Measurements from ENCODE around the gene GPR33. TPM values are rescaled to one million over a fixed set of nuclear protein-coding genes. Genes with fewer than 3 reads are reported as not detected.
A peak's percentile ranks its signal among the peaks of the same experiment; 100 is the strongest.
"Not testable (repeated sequence)": the region's sequence is repeated elsewhere in the genome, so short reads cannot be mapped to it uniquely, and the experiment has no call there.

GPR33 gene
- polyA plus RNA-seq (2013, experiment 1 of 2; ENCODE audit: insufficient read length) = not detected
- not detected for polyA plus RNA-seq (2013, experiment 2 of 2; ENCODE audit: insufficient read length)

DNA sequence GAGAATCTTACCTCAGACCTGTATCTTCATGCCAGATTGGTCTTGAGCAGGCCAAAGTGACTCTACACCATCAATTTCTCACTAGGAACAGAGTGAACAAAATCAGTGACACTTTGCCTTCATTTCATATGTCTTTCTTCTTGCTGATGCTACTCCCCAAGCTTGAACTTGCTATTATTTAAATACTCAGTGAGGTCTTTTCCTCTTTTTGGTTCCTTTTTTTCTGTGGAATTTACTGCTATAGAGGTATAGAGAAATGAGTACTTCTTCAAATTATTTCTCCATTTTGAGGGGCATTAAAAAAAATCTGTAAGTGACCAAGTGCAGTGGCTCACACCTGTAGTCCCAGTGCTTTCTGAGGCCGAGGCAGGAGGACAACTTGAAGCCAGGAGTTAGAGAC is at the start of gene GPR33:
TSS of gene GPR33 (minus strand) at position 154 of the 400 bp plus-strand sequence. CDS start 4,074 bp downstream, outside the sequence.
- no peak for DNase-seq

DNA sequence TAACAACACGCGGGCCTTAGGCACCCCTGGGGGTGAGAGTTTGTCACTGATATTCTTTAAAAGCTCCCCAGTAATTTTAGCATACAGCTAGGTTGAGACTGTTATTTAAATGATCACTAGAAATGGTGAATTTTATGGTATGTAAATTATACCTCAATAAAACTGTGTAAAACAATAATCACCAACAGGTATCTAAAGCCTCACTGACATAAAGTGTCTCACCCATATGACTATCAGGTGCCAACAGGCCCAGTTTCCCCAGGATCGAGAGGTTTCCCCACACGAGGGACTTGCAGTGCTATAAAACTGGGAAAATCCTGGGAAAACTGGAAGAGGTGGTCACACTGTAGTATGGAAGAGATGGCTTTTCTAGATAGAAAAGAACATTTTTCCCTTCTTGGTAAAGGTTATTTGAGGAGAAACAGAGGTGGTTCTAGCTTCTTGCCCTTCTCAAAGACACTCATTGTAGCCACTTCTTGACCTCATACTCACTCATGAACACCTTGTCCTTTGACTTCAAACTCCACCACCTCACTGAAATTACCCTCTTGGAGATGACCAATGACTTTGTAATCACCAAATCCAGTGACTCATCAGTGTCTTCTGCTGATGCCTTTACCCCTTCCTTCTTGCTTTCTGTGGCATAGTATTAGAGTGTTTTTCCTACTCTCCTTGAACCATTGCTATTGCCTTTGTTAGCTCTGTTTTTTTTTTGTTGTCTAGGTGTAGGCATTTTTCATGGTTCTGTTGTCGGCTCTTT is 48.5 kb upstream of the GPR33 start:
- no peak for DNase-seq

DNA sequence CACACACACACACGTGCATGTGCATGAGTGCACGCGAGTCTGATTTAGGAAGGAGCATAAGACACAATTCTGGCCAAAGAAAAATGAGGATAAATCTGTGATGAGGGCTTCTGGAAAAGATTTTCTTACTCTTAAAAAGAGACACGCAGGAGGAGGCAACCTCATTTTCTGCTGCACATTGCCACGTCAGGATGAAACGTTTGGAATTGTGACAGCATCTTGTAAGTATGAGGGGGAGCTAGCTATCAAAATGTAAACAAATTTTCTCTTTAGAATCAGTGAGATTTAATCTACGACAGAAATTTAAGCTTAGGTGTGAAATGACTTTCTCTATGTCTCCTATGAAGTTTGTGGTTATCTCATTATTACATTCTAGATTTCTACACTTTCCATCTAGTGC is 42.3 kb upstream of the GPR33 start:
- DNase-seq = peak; percentile 15

DNA sequence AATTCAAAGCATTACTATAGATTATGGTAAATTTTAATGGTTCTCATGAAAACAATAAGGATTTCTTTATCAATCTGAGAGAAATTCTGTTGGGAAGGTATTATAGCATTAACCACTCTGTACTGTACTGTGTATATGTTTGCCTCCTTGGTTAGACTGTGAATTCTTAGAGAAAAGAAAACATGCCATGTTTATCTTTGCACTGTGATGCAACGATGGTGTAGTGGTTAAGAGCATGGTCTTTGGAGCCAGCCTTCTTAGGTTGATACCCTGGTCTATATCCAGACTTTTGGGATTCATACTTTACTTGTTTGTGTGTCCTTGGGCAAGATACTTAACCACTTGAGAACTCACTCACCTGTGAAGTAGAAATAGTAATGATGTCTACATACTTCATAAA is 41.2 kb upstream of the GPR33 start:
- no peak for DNase-seq

GRCh38 chr14:31527546-31527945 is 39.7 kb upstream of the GPR33 start:
- DNase-seq = no peak

- no peak for DNase-seq
These were observed 39.2 kb upstream of the GPR33 start for GRCh38 chr14:31527087-31527486.

DNA sequence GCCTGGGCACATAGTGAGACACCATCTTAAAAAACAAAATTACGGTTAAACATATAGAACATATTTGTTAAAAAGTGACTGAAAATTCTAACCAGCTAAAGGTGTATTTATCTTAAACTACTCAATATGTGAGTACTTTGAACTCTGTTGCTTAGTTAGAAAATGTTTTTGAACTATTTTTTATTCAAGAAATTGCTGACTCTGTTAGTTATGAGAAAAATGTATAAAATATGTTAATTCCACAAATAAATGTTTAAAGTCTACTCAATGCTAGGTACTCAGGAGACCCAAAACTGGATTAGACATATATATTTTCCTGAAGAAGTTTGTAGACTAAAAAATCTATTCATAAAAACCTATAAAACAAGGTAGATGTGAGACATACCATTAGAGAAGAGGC is 23.0 kb upstream of the GPR33 start:
- no peak for DNase-seq

DNA sequence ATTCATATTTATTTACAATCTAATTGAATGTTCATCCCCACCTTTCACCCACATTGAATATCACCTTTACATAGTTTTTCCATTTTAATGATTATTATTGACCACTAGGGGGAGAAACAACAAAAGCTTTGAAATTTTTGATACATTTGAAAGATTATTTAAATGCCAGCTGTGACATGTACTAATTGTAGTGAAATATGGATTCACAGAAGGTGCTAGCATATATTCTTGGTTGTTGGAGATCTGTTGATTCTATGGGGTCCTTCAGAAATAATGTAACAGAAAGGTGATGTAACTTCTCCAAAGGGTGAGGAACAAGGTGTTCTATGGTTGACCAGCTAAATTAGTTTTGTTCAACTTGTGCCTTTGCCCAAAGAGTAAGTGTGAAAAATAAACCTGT is 22.4 kb upstream of the GPR33 start:
- peak; percentile 9 for DNase-seq

DNA sequence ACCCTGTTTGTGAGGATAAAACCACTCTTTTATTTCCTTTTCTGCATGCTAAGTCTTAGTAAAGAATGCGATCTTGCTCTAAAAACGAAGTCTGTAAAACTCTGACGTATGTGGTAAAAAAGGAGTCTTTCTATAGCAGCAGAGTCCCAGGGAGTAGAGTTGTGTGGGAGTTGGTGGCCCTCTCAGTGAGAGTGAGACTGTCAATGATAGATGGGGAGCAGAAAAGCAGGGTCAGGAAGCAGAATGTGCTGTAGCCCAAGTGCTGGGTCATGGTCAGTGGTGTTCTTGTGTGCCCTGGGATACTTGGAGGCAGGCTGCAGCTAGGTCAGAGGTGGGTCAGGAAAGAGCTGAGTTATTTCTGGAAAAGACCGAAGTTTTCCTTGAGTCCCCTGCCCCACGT is 20.3 kb upstream of the GPR33 start:
- DNase-seq = no peak

- peak; percentile 83 for DNase-seq
These were observed 17.6 kb upstream of the GPR33 start for GRCh38 chr14:31505411-31505810.

GRCh38 chr14:31501870-31502269 is 14.0 kb upstream of the GPR33 start:
- no peak for DNase-seq

GRCh38 chr14:31492759-31493498 is 5.1 kb upstream of the GPR33 start:
- DNase-seq = no peak

- DNase-seq = no peak
These were observed 1.9 kb upstream of the GPR33 start for GRCh38 chr14:31489691-31490090.

DNA sequence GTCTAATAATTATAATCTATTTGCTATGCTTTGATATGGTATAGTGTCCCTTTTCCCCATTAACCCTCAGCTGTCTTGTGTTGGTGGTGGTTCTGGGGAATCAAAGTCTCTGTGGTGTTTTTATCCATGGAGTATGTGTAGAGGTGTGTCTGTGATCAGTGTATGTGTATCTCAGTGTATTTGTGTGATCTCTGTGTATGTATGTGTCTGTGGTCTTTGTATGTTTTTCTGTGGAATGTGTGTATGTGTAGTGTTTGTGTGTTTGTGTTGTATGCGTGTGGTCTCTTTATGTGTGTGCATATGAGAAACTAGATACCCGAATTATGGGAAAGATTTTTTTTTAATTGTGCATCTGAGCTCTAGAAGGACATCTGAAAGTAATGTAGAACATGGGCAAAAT is 1.1 kb downstream of the GPR33 start:
- DNase-seq = no peak

GRCh38 chr14:31484754-31485153 is 3.1 kb downstream of the GPR33 start:
- no peak for DNase-seq

- DNase-seq = peak; percentile 59
These were observed 7.7 kb downstream of the GPR33 start for GRCh38 chr14:31480156-31480555.

DNA sequence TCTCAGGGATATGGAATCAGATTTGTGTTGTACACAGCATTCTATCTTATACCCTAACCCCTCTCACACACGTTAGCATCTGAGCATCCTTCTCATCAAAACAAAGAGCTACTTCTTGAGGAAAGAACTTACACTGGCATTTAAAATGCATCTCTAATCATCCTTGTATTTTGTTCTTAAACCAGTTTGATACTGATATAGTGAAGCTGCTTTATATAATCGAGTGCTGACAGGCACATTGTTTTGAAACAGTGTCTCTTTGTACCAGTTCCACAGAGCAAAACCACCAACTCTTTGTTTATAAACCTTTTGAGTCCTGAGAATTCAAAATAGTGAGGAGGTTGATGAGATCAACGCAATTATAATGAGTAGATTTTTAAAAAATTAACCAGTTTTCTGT is 8.8 kb downstream of the GPR33 start:
- no peak for DNase-seq

GRCh38 chr14:31477248-31477647 is 10.6 kb downstream of the GPR33 start:
- DNase-seq = no peak

- DNase-seq = peak; percentile 4
These were observed 11.5 kb downstream of the GPR33 start for GRCh38 chr14:31476131-31476866.

- DNase-seq = no peak
These were observed 21.3 kb downstream of the GPR33 start for GRCh38 chr14:31466554-31466953.

DNA sequence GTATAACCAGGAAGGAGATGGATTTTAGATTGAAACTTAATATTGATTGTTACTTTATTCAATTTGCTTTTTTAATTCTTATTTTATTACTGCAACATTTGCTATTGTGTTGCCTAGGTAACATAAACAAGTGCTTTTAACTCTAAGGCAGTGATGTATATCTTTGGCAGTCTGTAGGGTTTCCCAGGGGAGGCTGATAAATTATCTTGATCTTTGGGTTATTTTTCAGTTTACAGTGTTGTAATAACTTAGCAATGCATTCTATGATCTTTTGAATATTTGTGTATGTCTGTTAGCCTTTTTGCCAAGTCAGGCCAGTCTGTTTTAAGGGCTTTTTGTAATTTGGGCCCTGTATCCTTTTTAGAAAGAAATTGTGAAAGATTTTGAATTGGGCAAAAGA is 22.7 kb downstream of the GPR33 start:
- peak; percentile 53 for DNase-seq

GRCh38 chr14:31462450-31462849 is 25.4 kb downstream of the GPR33 start:
- DNase-seq = not testable (repeated sequence)

- DNase-seq = no peak
These were observed 26.3 kb downstream of the GPR33 start for GRCh38 chr14:31461545-31461944.

Measured in fibroblast of skin of abdomen (primary cell).